Hematopoietic multipotent progenitor cell treated with erythropoietin and hydrocortisone succinate and interleukin-3 and kit ligand, for 4 days (in vitro differentiated cells): ENCODE measurements around the gene RBM28.

Source experiments
- DNase-seq: peaks from one replicate; pipeline ENCODE4 v3.0.0-alpha.2; 2015

Gene RBM28

GRCh38 chr7:128343554-128344430 lies at the start of gene RBM28:
TSS of gene RBM28 (minus strand) at chr7:128343908. CDS start at chr7:128343793, 115 bp downstream.
- peak; percentile 98 for DNase-seq

GRCh38 chr7:128392446-128393327 lies 49.0 kb upstream of the RBM28 start:
- no peak for DNase-seq

GRCh38 chr7:128391805-128392204 lies 48.1 kb upstream of the RBM28 start:
- no peak for DNase-seq

GRCh38 chr7:128390871-128391565 lies 47.3 kb upstream of the RBM28 start:
- DNase-seq: peak; percentile 72

- no peak for DNase-seq
These were observed 46.1 kb upstream of the RBM28 start for GRCh38 chr7:128389618-128390329.

- DNase-seq: no peak
These were observed 45.4 kb upstream of the RBM28 start for GRCh38 chr7:128389085-128389617.

- DNase-seq: no peak
These were observed 44.4 kb upstream of the RBM28 start for GRCh38 chr7:128388145-128388485.

- DNase-seq: peak; percentile 86
These were observed 43.8 kb upstream of the RBM28 start for GRCh38 chr7:128387216-128388144.

GRCh38 chr7:128385988-128386925 lies 42.5 kb upstream of the RBM28 start:
- DNase-seq: no peak

- peak; percentile 71 for DNase-seq
These were observed 41.0 kb upstream of the RBM28 start for GRCh38 chr7:128384726-128385125.

GRCh38 chr7:128383776-128384175 lies 40.1 kb upstream of the RBM28 start:
- DNase-seq: no peak

GRCh38 chr7:128381161-128381821 lies 37.6 kb upstream of the RBM28 start:
- DNase-seq: peak; percentile 65

GRCh38 chr7:128380483-128381106 lies 36.9 kb upstream of the RBM28 start:
- DNase-seq: no peak

- DNase-seq: no peak
These were observed 36.3 kb upstream of the RBM28 start for GRCh38 chr7:128379900-128380479.

GRCh38 chr7:128378637-128379036 lies 34.9 kb upstream of the RBM28 start:
- DNase-seq: no peak

- DNase-seq: no peak
These were observed 32.4 kb upstream of the RBM28 start for GRCh38 chr7:128376077-128376476.

GRCh38 chr7:128374041-128374440 lies 30.3 kb upstream of the RBM28 start:
- no peak for DNase-seq

- DNase-seq: no peak
These were observed 29.9 kb upstream of the RBM28 start for GRCh38 chr7:128373606-128374005.
